NCI-H146 (cell line): ENCODE data around the gene ITSN1.
"Not testable (repeated sequence)": the region's sequence is repeated elsewhere in the genome, so short reads cannot be mapped to it uniquely, and the experiment has no call there.

Source experiments
- DNase-seq: peaks from one replicate; lab custom pipeline; 2025; lab: John Stamatoyannopoulos, UW

The ITSN1 gene

GRCh38 chr21:33863191-33863590, 220.9 kb downstream of the ITSN1 start:
- not testable (repeated sequence) for DNase-seq

- DNase-seq, result no peak
Observed at GRCh38 chr21:33864150-33864549, 221.8 kb downstream of the ITSN1 start.

- DNase-seq, result no peak
Observed at GRCh38 chr21:33865176-33865575, 222.9 kb downstream of the ITSN1 start.

GRCh38 chr21:33865996-33866575, 223.8 kb downstream of the ITSN1 start:
- no peak for DNase-seq

GRCh38 chr21:33866826-33867225, 224.5 kb downstream of the ITSN1 start:
- no peak for DNase-seq

- not testable (repeated sequence) for DNase-seq
Observed at GRCh38 chr21:33867868-33868267, 225.6 kb downstream of the ITSN1 start.

- no peak for DNase-seq
Observed at GRCh38 chr21:33869873-33870272, 227.6 kb downstream of the ITSN1 start.

- no peak for DNase-seq
Observed at GRCh38 chr21:33870768-33871167, 228.5 kb downstream of the ITSN1 start.

- no peak for DNase-seq
Observed at GRCh38 chr21:33871171-33871570, 228.9 kb downstream of the ITSN1 start.

- no peak for DNase-seq
Observed at GRCh38 chr21:33872881-33873515, 230.7 kb downstream of the ITSN1 start.

GRCh38 chr21:33874161-33874560, 231.9 kb downstream of the ITSN1 start:
- DNase-seq, result no peak

GRCh38 chr21:33875026-33875695, 232.9 kb downstream of the ITSN1 start:
- no peak for DNase-seq

- no peak for DNase-seq
Observed at GRCh38 chr21:33878824-33879223, 236.5 kb downstream of the ITSN1 start.

GRCh38 chr21:33880626-33881025, 238.3 kb downstream of the ITSN1 start:
- no peak for DNase-seq

- no peak for DNase-seq
Observed at GRCh38 chr21:33881689-33882440, 239.6 kb downstream of the ITSN1 start.

- DNase-seq, result no peak
Observed at GRCh38 chr21:33883118-33883517, 240.8 kb downstream of the ITSN1 start.

- no peak for DNase-seq
Observed at GRCh38 chr21:33884376-33885171, 242.3 kb downstream of the ITSN1 start.

- DNase-seq, result no peak
Observed at GRCh38 chr21:33885172-33885514, 242.8 kb downstream of the ITSN1 start.

GRCh38 chr21:33886321-33886720, 244.0 kb downstream of the ITSN1 start:
- no peak for DNase-seq

GRCh38 chr21:33890187-33890586, 247.9 kb downstream of the ITSN1 start:
- DNase-seq, result no peak

- no peak for DNase-seq
Observed at GRCh38 chr21:33892853-33893252, 250.6 kb downstream of the ITSN1 start.

GRCh38 chr21:33893917-33894316, 251.6 kb downstream of the ITSN1 start:
- DNase-seq, result no peak
